ENCODE data around the gene MYO9B.
A peak's percentile ranks its signal among the peaks of the same experiment; 100 is the strongest.

Gene MYO9B

GRCh38 chr19:17063428-17063827 lies 12.1 kb upstream of the MYO9B start:
- no peak for DNase-seq

DNA sequence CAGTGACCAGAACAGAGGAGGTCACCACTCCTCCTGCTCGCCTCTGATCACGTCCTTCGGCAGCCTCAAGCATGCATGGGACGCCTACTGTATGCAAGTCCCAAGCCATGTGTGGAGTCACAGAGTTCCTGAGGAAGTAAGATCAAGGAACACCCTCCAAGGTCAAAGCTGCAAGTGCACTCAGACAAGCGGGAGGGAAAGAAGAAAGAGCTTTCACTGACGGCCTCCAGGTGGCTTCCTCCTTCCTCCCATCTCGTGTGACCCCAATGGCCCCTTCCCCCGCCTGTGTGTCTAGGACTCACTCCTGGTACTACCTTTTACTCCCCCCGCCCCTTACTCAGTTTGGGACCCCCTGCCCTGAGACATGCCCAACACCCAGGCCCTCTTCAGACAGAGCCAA lies 6.4 kb upstream of the MYO9B start:
- no peak for DNase-seq

- no peak for DNase-seq
Measured at GRCh38 chr19:17070421-17070820, 5.2 kb upstream of the MYO9B start.

DNA sequence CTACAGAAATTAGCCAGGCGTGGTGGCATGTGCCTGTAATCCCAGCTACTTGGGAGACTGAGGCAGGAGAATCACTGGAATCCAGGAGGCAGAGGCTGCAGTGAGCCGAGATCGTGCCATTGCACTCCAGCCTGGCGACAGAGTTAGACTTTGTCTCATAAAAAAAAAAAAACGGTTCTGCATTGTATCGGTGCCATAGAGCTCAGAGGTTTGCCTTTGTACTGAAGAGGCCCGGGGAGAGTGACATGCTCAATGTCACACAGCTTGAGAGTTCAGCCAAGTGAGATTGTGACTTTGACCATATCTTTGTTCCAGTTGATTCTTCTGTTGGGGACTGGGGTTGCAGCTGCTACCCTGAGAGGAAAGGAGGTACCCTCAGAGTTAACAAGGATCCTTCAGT lies 4.7 kb upstream of the MYO9B start:
- DNase-seq: no peak

DNA sequence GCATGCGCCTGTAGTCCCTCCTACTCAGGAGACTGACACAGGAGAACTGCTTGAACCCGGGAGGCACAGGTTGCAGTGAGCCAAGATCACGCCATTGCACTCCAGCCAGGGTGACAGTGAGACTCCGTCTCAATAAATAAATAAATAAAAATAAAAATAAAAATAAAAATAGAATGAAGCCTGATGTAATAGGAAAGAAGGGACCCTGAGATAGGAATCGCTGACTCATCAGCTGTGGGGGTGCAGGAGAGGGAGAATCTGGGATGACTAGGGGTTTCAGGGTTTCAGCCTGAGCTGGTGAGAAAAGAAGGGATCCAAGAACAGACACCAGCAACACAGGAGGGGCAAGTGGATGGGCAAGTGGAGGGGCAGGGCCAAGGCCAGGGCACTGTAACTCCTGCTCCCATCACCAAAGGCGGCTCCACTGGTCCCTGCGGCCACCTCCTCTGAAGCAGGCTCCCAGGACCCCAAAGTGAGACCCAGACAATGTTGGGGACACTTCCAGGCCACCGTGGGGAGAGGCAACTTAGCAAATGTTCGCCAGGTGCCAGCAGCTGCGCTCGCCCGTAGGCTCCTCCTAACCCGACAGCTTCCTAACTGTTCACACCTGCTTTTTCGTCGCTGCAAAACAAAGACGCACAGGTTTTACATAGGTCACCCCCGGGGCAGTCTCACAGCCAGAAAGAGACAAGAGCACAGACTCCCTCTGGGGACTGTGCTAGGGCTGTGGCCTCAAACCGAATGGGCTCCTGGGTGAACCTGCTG lies 1.5 kb upstream of the MYO9B start:
- DNase-seq: peak in 1 of 5 donors; percentile 12

GRCh38 chr19:17074634-17075034 lies 943 bp upstream of the MYO9B start:
- DNase-seq: no peak

- DNase-seq: peak; percentile 30 to 58 (median 42)
Measured at GRCh38 chr19:17075864-17076542, 426 bp downstream of the MYO9B start.

GRCh38 chr19:17076543-17076991 lies 990 bp downstream of the MYO9B start:
- DNase-seq: peak in 1 of 5 donors; percentile 46

DNA sequence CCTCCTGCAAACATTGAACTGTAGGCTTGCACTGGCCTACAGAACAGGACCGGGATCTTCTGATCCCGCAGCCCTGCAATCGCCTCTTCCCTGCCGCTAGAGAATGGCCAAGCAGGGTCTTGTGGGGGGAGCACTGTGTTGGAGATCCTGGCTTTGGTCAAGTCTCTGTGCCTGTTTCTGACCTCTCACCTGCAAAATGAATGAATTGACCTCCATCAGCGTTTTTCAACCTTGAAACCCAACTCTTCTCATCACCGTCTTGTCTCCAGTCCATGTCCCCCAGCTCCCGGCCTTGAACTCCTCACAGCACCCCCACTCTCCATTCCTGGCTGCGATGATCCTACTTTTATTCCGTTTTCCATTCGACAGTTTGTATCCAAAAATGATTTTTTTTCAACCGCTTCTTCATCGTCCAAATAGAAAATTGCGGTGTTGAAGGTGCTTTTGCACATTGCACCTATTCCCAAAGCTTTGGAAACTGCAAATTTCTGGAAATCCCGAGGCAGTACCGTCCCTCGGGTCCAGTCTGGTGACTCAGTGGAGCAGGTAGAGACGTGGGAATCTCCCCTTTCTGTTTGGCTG lies 2.0 kb downstream of the MYO9B start:
- DNase-seq: no peak

DNA sequence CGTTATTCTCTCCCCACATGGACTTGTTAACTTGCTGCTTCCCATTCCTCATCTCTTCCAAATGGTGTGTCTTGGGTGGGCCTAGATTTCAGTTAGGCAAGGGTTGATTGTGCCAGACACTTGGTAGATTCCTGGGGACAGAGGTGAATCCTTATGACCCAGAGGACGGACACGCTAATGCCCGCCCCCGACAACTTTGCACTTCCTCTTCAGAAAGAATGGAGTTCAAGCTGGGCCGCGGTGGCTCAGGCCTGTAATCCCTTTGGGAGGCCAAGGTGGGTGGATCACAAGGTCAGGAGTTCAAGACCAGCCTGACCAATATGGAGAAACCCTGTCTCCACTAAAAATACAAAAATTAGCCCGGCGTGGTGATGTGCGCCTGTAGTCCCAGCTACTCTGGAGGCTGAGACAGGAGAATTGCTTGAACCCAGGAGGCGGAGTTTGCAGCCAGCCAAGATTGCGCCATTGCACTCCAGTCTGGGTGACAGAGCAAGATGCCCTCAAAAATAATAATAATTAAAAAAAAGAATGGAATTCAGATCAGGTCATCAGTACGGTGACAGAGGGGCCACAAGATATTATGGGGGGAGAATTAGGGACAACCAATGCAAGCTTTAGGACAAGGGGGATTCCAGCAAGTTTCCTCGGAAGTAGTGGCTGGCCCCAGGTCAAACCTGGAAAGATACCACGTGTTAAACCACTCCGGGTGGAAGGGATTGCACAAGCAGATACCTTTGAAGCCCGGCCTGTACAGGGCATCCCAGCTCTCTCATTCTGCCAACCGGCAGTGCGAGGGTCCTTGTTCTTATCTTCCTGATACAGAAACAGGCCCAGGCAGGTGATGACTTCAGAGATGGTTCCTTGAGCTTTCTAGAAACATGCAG lies 2.7 kb downstream of the MYO9B start:
- DNase-seq: no peak

DNA sequence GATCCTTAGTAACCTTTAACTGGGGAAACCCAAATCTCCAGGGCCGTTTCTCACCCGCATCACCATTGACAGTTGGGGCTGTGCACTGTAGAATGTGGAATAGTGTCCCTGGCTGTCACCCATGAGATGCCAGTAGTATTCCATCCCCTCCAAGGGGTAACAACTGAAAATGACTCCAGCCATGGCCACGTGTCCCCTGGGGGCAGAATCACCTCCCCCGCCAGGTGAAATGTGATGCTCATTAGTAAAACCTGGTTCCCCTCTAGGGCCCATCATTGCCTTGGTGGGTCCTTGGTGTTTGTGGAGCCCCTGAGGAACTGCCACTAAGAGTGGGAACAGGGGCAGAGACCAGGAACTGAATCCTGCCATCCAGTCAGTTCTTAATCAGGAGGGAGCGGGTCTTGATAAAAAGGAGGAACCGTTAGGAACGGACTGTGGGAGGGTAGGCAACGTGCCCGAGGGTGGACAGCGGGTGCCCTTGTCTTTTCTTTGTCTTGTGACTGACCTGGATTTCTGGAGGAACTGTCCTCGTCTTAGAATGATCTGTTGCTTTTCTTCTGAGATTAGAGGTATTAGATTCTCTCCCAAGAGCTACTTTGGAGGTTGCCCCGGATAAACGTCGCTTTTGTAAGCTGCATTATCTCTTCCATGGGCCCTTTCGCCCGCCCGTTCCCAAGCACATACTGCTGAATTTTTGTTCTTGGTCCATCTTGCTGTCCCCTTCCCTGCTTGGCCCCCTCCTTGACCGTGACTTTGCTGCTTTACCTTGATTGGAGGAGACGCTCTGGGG lies 3.5 kb downstream of the MYO9B start:
- no peak for DNase-seq

DNA sequence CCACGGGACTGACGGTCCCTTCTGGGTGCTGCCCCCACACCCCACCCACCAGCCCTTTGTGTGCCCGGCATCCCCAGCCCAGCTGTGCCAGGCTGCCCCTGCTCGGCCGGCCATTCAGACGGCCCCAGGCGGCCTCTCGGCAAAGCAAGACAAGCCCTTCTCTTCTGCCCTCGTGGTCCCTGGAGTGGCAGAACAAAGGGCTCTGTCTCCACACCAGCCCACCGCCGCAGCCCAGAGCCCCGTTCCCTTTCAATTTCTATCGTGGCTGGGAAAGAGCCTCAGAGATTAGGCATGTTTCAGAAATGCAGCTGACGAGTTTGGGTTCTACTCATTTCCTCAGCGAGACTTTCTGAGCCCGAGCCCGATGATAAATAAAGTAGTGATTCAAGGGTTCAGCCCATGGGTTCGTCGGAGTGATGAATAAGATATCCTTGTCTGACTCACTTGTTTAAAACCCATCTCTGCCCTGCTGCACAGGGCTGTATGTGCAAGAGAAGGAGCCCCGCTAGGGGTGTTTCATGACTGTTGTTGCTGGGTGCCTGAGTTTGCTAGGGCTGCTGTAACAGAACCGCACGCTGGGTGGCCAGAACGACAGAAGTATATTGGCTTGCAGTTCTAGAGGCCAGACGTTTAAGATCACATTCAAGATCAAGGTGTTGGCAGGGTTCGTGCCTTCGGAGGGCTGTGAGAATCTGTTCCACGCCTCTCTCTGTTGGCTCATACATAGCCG lies 4.3 kb downstream of the MYO9B start:
- DNase-seq: peak; percentile 25 to 85 (median 37)

DNA sequence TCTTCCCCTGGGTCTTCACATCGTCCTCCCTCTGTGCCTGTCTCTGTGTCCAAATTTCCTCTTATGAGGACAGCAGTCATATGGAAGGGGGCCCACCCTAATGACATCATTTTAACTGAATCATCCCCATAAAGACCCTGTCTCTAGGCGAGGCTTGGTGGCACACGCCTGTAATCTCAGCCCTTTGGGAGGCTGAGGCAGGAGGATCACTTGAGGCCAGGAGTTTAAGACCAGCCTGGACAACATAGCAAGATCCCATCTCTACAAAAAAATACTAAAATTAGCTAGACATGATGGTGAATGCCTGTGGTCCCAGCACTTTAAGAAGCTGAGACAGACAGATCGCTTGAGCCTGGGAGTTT lies 4.8 kb downstream of the MYO9B start:
- no peak for DNase-seq

DNA sequence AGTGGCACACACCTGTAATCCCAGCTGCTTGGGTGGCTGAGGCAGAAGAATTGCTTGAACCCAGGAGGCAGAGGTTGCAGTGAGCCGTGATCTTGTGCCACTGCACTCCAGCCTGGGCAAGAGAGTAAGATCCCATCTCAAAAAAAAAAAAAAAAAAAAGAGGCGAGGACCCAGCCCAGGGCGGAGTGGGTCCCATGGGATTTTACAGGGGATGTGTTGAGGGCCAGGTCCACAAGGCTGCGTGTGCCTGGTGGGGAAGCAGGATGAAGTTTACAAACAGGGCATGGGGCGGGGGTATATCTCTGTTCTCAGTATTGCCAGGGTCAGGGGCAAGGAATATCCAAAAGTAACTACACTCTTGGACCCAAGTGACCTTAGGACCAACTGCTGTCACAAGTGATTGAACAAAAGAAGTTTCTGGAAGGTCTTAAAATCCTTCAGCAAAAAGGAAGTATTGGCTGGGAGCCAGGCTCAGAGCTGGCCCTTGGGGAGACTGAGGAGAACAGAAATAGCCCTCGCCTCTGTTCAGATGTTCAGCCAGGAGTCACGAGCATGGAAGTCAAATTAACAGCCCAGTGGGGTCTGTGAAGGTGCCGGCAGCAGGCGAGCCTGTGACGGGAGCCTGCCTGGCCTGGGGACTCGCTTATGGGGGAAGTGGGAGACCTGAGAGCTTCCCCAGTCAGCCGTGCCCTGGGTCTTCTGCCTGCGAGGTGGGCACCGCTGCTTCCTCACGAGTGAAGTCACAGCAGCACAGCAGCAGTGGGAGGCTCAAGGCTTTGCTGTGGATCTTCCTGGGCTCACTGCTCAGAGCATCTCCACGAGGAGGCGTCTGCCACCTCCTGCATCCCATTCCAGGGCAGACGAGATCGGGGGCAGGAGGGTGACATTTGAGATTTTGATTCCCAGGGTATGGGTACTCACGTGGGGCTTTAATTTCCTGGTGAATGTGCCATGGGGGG lies 6.4 kb downstream of the MYO9B start:
- no peak for DNase-seq

DNA sequence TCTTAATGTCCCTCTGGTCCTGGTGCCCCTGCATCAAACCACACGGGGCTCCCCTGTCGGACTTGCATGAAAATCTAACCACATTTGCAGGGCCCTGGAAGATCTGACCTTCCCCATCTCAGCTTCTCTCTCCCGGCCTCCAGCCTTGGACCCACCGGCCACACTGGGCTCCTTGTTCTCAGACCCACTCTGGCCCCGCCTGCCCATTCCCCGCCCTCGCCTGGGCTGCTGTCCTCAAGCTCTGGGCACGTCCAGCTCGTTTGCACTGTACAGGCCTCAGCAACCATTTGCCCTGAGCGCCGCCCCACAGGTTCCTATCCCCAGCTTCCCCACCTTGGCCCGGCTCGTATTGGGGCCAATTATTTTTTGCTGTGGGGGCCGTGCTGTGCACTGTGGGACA lies 10.5 kb downstream of the MYO9B start:
- DNase-seq: no peak

DNA sequence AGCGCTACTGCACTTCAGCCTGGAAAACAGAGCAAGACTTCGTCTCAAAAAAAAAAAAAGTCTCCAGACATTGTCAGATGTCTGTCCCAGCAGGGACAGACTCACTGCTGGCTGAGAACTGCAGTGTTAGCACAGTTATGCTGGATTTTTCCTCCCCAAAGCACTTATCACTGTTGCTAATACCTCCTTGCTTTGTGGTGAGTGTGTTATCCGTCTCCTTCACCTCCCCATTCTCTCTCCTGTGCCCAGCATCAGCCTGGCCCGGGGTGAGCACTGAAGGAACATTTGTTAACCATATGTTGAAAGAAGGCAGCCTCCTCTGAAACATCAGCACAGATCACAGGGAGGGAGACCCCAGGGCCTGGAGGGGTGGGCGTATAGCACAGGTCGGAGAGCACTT lies 11.3 kb downstream of the MYO9B start:
- DNase-seq: no peak

- DNase-seq: no peak
Measured at GRCh38 chr19:17088552-17088951, 13.0 kb downstream of the MYO9B start.

DNA sequence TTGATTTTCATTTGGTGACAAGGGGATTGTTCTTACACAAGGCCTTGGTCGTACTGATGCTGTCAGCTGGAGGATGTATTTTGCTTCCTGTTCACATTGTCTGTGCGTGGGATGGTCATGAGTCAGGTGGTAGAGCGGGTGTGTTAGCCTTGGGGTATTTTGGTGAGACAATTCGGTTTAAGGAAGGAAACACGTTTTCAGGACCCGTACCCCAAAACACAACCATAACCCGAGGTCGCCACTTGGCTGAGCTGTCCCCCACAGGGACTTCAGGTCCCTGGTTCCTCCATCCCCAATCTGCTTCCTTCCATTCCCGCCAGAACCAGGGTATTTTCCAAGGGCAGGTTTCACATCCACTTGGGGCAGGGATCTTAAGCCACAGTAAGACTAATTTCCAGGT lies 15.0 kb downstream of the MYO9B start:
- peak in 1 of 5 donors; percentile 27 for DNase-seq

DNA sequence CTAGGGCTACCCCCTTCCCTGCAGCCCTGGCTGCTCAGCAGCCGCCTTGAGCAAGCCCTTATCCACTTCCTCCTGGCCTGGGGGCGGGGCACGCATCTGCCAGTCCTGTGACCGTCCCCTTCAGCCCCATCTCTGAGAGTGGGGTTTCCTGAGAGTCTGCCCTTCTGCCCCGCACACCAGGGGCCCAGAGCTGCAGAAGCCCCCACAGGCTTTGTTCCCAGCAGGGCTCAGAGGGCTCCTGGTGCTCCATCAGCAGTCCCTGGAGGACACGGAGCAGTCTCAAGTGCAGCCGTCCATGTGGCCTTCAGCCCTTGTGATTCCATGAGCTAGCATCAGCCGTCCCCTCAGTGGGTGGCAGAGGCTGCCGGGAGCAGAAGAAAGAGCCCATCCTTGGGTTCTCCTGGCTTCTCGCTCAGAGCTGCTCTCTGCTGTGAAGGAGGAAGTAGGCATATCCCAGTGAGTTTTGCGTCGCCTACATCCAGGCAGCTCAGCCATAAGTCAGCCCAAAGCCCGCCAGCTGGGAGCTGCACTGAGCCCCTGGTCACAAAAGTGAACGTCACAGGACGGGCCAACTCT lies 16.3 kb downstream of the MYO9B start:
- no peak for DNase-seq

DNA sequence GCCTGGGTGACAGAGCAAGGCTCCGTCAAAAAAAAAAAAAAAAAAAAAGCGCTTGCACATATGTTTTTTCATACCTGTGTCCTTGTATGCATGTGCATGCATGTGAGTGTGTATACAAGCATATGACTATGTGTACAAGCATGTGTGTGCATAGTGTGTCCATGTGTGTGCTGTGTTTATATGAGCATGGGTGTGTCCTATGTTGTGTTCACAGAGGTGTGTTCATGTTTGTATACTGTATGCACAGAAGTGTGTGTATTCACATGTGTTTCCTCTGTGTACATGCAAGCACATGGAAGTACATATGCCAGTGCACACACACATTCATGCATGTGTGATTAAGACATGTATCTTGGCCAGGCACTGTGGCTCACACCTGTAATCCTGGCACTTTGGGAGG lies 17.1 kb downstream of the MYO9B start:
- DNase-seq: no peak
